COLO829 (cell line): ENCODE measurements around the gene MICAL3.
"Not testable (repeated sequence)": the region's sequence is repeated elsewhere in the genome, so short reads cannot be mapped to it uniquely, and the experiment has no call there.

ENCODE experiments used
- DNase-seq: peaks from one replicate; pipeline ENCODE4 v3.0.0; 2012; ENCODE audit warnings: low spot score

MICAL3 gene

DNA sequence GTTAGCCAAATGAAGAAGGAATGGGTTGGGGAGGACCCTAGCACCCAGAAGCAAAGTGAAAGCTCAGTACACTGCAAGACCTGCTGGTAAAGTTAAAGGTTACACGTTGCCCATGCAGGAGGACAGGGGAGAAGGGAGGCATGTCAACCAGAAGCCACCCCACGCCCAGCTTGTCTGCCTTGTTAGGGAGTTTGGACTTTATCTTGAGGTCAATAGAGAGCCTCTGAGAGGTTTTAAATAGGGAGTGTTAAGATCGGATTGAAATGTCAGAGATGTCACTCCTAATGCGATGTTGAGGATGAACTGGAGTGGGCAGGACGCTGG, 34.7 kb upstream of the MICAL3 start:
- DNase-seq: no peak

DNA sequence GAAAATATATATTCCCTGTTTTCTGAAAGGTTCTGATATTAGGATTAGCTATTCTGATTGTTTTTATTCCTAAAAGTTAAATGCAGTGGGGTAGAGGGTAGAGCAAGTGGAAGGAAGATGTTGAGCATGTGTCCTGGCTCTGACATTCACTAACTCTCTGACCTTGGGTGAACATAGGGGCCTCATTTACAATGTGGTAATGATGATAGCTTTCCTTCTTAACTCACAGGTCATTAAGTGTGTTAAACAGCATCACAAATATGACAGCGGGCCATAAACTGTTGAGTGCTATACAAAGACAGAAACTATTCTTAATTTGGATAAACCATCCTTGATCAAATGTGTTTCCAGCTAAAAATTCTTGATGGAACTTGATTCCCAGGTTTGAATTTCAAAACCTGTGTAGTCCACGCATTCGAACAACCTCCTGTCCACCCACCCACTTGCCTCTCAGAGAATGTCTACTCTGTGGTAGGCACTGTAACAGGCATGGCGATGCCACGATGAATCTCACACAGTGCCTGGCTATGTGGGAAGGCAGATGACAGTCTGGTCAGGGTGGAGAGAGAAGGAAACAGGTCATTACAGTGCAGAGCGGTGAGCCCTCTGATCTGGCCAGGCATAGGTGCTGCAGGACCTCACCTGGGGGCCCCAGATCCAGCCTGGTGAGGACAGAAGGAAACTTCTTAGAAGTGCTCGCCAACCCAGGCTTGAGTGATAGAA, 34.2 kb upstream of the MICAL3 start:
- no peak for DNase-seq

DNA sequence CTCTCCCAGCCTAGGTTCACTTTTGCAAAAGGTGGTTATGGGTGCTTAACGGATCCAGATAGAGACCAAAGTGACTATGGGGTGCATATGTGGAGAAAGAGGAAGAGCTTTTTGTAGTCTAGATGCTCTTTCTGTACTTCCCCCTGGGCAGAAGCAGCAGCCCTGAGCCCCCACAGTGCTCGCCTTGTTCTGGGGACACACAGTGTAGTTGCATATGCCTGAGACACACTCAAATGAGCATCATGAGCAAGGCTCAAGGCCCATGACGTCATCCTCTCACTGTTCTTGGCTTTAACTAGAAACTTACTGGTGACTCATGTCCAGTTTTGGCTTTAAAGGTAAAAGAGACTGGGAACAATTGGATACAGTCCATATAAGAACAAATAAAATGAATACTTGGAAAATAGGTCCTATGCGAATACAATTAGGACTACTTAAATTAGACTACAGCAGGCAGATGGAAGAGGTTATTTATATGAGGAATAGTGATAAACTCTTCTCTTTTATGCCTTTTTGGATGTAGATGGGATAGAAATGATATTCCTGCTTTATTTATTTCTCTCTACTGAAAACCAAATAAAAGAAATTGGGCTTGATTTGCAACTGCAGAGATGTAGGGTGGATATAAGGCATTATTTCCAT, 33.3 kb upstream of the MICAL3 start:
- peak; percentile 81 for DNase-seq

DNA sequence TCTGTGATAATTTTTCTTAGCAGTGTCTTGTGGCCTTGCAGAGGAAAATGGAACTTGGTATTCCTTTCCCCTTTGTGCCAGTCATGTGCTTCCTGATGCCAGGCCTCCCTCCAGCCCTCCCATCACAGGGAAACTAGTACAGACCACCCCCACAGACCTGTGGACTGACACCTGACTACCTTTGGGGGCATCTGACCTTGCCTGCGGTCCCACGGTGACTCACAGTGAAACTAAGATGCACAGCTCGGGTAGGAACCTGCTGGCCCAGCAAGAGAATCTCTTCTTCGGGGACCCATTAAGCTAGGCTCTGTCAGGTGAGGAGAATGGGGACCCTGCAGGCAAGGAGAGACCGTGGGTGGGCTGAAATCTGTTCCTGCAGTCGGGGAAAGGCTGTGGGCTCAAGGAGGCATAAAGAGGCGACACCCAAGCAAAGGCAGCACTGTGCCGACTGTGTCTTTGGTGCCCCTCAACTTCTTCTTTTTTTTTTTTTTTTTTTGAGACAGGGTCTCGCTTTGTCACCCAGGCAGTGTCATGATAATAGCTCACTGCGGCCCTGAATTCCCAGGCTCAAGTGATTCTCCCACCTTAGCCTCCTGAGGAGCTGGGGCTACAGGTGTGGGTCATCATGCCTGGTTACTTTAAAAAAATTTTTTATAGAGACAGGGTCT, 32.6 kb upstream of the MICAL3 start:
- no peak for DNase-seq

DNA sequence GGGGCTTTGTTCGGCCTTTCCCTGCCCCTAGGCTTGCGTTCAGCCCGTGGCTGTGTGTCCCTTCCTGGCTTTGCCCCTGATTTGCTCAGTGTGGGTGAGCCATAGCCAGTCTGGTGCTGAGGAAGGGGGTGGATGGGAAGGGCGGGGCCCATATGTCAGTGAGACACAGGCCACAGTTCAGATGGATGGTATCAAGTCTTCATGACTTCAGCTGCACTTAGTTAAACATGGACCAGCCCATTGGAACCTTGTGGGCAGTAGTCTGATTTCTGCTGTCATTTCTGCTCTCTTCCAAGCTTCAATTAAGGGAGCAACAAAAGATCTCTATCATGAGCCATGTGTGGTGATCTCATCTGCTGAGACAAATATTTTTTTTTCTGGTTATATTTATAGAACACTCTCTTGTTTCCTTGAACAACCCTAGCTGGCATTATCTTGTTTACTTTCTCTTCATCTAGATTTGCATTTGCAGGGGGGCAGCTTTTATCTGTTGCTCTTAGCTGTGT, 31.9 kb upstream of the MICAL3 start:
- DNase-seq: peak; percentile 87

DNA sequence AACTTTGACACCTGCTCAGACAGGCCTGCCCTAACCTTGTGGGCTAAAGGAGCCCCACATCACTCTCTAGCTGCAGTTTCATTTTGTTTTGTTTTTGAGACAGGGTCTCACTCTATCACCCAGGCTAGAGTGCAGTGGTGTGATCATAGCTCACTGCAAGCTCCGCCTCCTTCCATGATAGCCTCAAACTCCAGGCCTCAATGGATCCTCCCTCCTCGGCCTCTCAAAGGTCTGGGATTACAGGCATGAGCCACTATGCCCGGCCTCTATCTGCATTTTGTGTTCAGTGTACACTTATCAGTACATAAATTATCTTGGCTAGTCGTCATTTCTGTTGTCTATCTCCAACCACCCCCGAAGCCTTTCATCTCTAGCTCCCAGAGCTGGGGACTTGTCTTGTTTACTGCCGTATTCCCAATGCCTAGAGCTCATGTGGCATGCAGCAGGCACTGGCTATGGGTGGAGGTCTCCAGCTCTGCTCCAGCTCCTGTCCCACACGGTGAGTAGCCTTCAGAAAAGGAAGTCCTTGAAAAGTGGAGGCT, 31.3 kb upstream of the MICAL3 start:
- no peak for DNase-seq

DNA sequence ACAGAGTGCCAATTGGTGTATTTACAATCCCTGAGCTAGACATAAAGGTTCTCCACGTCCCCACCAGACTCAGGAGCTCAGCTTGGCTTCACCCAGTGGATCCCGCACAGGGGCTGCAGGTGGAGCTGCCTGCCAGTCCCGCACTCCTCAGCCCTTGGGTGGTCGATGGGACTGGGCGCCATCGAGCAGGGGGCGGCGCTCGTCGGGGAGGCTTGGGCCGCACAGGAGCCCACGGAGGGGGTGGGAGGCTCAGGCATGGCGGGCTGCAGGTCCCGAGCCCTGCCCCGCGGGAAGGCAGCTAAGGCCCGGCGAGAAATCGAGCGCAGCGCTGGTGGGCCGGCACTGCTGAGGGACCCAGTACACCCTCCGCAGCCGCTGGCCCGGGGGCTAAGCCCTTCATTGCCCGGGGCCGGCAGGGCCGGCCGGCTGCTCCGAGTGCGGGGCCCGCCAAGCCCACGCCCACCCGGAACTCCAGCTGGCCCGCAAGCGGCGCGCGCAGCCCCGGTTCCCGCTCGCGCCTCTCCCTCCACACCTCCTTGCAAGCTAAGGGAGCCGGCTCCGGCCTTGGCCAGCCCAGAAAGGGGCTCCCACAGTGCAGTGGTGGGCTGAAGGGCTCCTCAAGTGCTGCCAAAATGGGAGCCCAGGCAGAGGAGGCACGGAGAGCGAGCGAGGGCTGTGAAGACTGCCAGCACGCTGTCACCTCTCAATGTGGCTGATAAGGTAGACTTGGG, 29.0 kb upstream of the MICAL3 start:
- DNase-seq: not testable (repeated sequence)

DNA sequence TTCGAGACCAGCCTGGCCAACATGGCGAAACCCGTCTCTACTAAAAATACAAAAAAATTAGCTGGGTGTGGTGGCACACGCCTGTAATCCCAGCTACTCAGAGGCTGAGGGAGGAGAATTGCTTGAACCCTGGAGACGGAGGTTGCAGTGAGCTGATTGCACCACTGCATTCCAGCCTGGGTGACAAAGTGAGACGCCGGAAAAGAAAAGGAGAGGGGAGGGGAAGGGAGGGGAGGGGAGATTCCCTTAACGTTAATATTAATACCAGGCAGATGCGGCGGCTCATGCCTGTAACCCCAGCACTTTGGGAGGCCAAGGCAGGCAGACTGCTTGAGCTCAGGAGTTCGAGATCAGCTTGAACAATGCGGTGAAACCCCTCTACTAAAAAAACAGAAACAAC, 26.8 kb upstream of the MICAL3 start:
- not testable (repeated sequence) for DNase-seq

DNA sequence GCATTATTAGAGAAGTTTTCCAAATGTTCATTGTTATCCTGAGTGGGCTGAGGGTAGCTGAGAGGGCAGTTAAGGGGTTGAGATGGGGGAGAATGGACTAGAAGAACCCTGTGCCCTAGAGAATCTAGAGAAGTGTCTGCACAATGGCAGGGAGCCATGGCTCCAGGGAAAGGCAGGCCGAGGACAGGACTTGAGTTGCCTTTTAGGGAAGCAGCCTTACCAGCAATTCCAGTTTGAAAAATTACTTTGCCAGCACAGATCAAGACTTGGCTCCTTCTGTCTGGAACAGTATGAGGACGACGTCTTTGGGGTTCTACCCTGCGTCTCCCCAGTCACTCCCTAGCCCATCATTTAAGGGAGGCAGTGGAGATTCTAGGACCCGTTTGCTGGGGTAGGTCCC, 25.7 kb upstream of the MICAL3 start:
- DNase-seq: no peak

DNA sequence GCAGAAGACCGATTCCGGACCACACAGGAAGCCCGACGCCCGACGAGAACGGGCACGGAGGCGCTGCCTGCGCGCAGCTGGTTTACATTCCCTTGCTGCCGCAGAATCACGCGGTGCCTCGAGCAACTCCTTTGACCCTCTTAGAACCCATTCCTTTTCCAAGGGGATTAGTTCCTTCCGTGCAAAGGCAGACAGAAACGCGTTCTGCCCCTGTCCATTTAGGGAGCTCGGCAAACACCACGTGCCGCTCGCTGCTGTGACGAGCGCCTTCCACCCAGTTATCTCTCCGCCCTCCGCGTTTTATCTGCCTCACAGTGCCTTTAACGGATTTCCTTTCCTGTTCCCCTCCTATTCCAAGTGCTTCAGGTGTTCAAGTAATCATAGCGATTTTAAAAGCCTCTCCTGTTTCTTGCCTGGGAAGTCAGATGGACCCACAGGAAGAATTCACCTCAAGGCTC, 24.1 kb upstream of the MICAL3 start:
- no peak for DNase-seq

DNA sequence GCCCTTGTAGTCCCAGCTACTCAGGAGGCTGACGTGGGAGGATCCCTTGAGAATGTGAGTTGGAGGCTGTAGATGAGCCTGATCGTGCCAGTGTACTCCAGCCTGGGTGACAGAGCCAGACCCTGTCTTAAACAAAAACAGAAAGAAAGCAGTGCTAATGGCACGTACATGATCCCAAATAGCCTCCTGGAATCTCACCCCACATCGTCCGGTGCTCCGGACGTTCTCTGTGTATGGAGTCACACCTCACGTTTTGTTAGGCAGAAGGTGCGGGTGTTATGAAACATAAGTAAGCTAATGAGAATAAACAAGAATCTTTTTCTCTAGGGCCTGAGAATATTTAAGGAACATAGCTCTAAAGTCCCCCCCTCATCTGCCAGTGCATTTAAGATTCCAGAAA, 23.7 kb upstream of the MICAL3 start:
- no peak for DNase-seq

DNA sequence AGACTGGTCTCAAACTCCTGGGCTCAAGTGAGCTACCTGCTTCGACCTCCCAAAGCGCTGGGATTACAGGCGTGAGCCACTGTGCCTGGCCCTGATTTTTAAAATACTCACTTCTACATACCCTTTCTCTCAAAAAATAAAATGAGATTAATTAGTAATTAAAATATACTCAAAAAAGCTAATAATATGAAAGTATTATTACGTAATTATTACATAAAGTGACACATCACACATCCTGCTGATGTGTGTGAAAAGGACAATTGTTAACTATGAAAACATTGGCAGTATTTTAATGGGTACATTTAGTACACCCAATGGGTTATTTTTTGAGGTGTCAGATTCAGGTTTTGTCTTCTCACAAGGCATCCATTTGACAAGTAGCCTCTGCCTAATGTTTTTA, 21.4 kb upstream of the MICAL3 start:
- DNase-seq: no peak

DNA sequence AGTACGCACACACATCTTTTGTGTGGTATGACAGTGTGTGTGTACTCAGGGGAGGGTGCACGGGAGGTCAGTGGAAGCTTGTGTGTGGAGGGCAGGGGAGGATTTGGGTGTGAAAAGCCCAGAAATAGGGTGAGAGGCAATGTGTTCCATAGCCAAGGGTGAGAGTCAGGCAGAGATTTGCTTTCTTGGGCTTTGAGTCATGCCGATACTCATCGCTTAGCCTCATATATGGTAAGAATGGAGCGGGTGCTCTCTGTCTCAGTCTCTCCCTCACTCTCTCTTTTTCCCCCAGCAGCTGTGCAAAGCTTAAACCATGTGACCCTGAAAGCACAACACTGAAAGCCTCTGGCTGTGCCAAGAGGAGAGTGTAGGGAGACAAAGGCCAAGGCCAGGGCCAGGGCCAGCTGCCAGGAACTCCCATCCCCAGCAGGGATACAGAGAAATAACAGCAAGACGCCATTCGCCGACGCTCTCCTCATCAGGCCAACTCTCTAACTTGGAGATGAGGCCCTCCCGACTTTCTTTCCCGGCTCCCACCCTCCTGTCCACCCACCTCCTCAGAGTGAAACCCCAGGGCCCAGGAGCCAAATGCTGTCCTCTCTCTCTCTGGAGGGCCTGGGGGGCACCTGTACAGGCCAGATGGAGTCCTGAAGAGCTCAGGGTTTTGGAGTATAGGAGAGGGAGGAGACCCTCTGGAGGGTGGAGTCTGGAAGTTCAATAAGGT, 20.3 kb upstream of the MICAL3 start:
- no peak for DNase-seq

DNA sequence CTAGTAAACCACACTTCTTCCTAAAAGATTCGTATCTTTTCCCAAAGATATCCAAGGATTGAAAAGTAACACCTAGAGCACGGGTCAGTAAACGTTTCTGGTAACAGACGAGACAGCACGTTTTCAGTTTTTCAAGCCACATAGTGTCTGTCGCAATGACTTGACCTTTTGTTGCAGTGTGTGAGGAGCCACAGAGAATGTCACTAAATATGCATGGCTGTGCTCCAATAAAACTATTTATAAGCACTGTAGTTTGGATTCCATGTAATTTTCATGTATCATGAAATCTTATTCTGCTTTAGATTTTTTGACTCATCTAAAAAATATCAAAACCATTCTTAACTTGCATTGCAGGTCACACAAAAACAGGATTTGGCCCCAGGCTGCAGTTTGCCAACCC, 18.3 kb upstream of the MICAL3 start:
- DNase-seq: no peak

DNA sequence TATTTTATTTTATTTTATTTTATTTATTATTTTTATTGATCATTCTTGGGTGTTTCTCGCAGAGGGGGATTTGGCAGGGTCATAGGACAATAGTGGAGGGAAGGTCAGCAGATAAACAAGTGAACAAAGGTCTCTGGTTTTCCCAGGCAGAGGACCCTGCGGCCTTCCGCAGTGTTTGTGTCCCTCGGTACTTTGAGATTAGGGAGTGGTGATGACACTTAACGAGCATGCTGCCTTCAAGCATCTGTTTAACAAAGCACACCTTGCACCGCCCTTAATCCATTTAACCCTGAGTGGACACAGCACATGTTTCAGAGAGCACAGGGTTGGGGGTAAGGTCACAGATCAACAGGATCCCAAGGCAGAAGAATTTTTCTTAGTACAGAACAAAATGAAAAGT, 16.5 kb upstream of the MICAL3 start:
- DNase-seq: not testable (repeated sequence)

DNA sequence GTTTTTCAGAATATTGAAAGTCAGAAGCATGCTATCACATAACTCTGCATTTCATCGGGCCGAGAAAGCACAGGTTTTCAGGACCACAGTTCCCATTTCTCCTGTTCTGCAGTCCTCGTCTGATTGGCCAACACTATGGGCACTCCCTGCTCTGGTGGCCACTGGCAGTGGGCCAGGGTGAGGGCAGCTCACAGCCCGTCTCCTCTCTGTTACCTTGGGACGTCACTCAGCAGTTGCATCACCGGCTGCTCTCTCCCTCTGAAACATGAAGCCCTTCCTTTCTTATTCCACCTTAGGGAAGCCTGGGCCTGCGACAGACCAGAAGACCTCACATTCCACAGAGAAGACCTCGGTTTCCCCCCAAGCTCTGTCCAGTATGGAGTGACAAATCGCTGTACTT, 11.4 kb upstream of the MICAL3 start:
- DNase-seq: no peak

DNA sequence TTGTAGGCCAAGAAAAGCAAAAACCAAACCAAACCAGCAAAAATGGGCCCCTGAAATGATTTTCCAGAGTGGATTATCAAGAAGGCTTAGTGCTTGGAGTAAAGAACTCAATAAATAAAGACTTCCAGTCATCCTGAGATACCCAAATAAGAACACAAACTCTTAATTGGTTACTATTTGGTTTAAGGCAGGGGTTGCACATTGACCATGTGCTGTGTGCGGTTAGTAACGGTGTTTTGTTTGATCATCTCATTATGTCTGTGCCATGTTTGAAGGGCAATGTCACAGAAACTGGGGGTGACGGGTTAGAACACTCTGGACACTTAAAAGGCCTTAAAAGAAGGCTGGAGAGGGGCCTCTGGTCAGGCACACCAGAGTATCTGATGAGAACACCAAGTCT, 9.7 kb upstream of the MICAL3 start:
- no peak for DNase-seq

DNA sequence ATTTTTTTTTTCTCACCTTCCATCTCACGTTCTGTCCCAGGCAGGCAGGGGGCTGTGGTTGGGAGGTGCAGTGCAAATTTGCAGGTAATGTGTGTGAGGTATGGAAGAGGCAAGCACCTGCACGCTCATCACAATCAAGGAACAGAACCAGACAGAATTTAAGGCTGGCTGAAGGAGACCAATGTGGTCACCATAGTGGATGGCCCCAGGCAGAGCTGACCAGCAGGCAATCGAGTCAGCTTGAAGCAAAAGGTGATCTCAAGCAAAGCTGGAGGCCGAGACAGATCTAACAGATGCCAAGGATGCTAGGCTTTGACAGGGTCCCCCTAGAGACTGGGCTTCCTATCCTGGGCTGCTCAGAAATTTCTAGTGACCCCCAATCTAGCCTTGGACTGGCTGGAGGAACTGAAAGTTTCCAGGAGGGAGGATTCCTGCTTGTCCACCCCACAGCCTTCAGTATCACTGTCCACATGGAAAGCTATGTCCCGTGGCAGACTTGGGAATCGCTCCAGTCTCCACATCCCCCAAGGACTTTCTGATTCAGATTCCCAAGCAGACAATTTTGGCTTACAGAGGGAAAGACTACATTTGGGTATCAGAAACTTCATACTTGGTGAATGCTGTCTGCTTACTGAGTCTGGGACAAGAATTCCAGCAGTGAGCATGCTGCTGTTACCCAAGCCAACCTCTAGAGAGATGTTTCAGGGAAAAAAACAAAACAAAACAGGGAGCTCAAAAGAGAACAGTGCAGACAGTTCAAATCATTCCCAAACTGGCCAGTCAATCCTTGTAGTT, 9.0 kb upstream of the MICAL3 start:
- no peak for DNase-seq

DNA sequence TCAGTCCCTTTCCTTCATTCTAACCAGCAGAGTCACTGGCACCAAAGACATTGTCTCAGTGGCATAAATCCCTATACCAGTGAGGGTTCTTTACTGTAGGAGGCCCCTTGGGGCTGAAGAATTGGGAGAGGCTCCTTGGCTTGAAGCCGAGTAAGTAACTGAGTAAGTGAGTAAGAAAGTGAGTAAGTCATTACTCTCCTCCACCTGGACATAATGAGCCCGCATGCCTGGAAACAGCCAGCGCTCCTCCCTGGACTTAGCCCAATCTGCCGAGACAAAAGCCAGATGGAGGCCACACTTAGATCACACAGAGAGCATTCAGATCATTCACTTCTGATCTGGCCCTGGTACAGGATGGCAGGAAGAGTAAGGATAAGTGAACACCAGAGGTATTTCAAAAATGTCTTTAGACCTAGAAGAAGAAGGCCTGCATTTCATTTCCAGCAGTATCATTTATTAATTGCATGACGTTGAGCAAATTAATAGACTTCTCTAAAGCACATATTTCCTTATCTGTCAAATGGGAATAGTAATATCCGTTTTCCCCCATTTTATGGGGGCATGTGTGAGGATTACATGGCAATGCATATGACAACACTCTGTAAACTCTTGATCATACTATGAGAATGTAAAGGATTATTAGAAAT, 8.2 kb upstream of the MICAL3 start:
- no peak for DNase-seq

DNA sequence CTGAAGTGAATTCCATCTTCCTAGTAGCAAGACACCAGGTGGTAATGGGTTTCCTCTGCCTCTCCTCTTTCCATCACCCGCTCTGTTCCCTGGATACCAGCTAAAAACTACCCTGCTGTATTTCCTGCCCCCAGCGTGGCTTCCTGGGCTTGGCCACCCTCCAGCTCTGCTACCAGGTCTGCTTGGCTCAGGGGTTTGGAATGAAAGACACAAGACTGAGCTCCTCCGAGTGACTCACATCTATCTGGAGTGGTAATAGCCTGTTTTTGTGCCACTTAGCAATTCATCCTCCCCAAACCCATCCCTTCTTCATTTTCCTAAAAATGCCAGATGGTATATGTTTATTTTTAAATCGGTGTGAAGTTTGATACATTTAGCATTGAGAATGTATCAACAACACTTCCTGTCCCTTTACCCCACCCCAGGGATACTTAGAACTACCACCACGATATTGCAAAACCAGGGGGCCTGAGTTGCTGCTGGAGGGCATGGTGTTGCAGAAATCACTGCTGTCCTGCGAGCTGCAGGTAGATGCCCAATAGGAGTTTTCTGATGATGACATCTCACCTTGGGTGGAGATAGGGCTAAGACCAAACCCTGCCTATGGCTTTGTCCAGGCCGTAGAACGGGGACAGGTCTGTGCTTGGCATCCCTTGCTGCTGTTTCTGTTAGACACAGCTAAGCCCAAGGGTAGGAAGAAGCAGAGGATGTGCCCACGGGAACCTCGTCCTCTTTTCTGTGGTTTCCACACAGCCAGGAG, 7.5 kb upstream of the MICAL3 start:
- DNase-seq: peak; percentile 85
